Fibroblast of villous mesenchyme (primary cell): ENCODE results near the gene TIPIN. TPM values are rescaled to one million over a fixed set of nuclear protein-coding genes. Genes with fewer than 3 reads are reported as not detected.
"Not testable (repeated sequence)": the region's sequence is repeated elsewhere in the genome, so short reads cannot be mapped to it uniquely, and the experiment has no call there.

ENCODE experiments used
- DNase-seq: peaks from one replicate; pipeline ENCODE4 v3.0.0-alpha.2; 2010; ENCODE audit warnings: low read depth
- H3K4me3 ChIP-seq: 2 replicates; pipeline ENCODE4 v1.5.1; 2011; ENCODE audit warnings: low read depth, mild to moderate bottlenecking, low read length
- total RNA-seq: library from RNA; depleted of rRNA; stranded (reverse); fragments of >200 nt; gene quantifications from 2 replicates; pipeline ENCODE4 v1.2.3, GENCODE V29; 2012
- TF ChIP-seq, protein P1 (sequence below): IDR thresholded peaks from 2 replicates; pipeline ENCODE4 v1.5.1; 2012; ENCODE audit warnings: low read depth, mild to moderate bottlenecking, low read length; ENCODE audit not compliant: insufficient read depth

TIPIN gene
- total RNA-seq, 1 donor: 13.8 TPM

DNA sequence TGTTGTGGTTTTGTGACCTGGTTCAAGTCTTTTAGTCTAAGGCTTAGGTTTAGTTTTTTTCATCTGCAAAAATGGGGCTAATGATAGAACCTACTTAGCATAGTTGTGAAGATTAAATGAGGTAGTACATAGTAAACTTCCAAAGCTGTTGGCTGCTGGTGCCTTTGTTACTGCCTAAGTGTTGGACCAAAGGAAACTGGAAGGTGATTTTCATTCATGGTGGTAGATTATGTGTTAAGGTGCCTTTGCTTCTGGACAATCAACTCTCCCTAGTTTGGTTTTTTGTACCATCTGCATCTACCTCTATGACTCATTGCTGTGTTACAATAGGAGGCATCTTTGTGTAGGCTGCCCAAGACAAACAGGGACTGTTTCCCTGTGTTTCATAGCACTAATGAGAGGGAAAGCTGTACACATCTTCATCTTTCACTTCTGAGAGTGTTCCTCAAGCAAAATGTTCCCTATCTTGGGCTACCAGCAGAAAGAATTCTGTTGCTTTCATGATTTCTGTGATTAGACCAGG, 33.4 kb upstream of the TIPIN start:
- DNase-seq: no peak
- H3K4me3 ChIP-seq: no peak overlapping the region
- TF ChIP-seq, protein P1, sequence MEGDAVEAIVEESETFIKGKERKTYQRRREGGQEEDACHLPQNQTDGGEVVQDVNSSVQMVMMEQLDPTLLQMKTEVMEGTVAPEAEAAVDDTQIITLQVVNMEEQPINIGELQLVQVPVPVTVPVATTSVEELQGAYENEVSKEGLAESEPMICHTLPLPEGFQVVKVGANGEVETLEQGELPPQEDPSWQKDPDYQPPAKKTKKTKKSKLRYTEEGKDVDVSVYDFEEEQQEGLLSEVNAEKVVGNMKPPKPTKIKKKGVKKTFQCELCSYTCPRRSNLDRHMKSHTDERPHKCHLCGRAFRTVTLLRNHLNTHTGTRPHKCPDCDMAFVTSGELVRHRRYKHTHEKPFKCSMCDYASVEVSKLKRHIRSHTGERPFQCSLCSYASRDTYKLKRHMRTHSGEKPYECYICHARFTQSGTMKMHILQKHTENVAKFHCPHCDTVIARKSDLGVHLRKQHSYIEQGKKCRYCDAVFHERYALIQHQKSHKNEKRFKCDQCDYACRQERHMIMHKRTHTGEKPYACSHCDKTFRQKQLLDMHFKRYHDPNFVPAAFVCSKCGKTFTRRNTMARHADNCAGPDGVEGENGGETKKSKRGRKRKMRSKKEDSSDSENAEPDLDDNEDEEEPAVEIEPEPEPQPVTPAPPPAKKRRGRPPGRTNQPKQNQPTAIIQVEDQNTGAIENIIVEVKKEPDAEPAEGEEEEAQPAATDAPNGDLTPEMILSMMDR: no peak

DNA sequence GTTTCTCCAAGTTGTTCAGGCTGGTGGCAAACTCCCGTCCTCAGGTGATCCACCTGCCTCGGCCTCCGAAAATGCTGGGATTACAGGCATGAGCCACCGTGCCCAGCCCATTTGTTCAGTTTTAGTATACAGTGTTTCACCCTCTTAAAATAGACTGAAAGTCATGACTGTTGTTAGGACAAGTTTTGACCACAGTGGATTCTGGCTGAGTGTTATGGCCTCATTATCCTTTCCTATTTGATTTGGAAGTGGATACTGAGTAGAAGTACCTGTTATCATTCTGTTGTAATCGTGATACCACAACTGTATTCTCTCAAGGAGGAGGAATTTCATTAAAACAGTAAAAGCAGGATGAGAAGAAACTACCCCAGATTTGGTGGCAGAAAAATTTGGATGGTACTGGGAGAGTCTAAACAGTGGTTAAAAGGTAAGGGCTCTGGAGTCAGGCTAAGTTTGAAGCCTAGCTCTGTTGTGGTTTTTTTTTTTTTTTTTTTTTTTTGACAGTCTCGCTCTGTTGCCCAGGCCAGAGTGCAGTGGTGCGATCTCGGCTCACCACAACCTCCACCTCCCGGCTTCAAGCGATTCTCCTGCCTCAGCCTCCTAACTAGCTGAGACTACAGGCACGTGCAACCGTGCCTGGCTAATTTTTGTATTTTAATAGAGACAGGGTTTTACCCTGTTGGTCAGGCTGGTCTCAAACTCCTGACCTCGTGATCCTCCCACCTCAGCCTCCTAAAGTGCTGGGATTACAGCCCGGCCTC, 32.8 kb upstream of the TIPIN start:
- TF ChIP-seq, protein P1: no peak
- no peak for DNase-seq
- H3K4me3 ChIP-seq: no peak overlapping the region

DNA sequence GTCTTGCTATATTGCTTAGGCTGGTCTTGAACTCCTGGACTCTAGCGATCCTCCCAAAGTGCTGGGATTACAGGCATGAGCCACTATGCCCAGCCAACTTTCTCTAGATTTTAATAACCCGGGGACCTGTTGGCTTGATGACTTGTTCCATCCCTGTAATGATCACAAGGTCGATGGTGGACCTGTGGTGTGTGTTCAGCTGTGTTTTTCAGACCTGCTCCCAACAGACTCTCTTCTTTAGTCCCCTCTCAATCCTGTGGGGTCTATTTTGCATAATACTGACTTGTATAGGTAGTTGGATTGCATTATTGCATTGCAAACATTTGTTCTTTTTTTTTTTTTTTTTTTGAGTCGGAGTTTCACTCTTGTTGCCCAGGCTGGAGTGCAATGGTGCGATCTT, 32.1 kb upstream of the TIPIN start:
- H3K4me3 ChIP-seq: no peak overlapping the region
- TF ChIP-seq, protein P1: no peak
- DNase-seq: no peak

DNA sequence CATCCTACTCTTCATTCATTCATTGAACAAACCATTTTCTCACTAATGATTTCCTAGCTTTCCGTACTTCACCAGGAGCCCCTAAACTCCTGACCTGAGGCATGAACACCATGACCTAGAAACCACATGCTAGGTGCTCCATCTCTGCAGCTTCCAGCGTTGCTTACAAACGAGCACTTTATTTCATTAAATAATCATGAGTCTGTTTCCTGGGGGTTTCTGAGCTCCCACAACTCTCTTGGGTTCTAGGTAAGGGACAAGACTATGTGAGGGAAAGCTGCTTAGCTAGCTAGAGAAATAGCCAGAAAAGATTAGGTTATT, 31.5 kb upstream of the TIPIN start:
- peak overlapping the region; percentile 89 for H3K4me3 ChIP-seq
- no peak for DNase-seq
- TF ChIP-seq, protein P1: no peak

DNA sequence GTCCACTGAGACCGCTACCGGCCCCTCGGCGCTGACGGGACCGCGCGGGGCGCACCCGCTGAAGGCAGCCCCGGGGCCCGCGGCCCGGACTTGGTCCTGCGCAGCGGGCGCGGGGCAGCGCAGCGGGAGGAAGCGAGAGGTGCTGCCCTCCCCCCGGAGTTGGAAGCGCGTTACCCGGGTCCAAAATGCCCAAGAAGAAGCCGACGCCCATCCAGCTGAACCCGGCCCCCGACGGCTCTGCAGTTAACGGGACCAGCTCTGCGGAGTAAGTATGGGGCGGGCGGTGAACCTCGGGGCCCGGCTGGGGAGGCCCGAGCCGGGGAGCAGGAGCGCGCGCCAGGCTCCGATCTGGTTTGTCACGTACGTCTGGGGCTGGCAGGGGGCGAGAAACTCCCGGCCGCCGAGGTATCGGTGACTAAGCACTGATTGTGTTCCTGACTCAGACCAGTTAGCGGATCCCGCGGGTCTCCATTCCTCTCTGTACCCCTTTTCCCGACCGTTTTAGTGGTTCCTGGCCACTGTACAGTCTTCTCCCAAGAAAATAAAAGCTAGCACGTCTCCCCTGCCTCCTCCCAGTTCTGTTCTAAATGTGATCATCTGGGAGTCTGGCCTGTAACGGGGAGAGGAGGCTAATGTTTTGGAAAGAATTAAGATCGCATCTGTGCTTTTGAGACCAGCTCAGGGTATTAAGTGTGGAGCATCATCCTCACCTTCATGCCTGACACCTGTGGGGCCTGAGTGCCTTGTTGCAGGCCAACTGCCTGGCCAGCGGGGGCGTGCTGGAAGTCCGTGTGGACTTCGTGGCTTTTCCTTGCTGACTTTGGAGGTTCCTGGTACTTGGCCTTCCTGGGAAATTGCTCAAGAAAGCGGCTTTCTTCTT, 30.9 kb upstream of the TIPIN start:
- peak; percentile 79 for DNase-seq
- H3K4me3 ChIP-seq: peak overlapping the region; percentile 89
- TF ChIP-seq, protein P1: peak; percentile 55

DNA sequence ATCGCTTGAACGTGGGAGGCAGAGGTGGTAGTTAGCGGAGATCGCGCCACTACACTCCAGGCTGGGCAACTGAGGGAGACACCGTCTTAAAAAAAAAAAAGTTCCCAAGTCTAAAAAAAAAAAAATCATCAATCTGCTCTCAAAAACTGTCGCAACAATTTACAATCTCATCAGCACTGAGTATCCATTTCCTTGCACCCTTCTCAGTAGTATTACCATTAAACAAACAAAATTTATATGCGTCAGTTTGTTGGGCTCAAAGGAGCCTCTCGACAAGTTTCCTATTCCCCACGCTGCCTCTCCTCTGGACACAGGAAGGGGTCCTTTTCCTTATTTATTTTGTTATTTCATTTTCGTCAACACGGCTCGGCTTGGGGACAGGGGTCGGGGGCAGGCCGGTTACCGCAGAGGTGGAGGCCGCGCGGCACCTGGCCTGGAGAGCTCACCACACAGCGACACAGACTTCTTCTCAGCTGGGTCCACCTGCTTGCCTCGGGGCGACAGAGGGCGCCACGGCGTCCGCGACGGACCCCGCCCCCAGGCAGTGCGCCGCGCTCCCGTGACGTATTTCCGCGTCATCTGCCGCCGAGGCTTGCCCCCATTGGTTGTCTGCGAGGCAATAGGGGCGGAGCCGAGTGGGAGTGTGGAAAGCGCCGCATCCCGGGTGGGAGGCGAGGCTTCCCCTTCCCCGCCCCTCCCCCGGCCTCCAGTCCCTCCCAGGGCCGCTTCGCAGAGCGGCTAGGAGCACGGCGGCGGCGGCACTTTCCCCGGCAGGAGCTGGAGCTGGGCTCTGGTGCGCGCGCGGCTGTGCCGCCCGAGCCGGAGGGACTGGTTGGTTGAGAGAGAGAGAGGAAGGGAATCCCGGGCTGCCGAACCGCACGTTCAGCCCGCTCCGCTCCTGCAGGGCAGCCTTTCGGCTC, 30.0 kb upstream of the TIPIN start, which contains the start of gene MAP2K1:
Gene MAP2K1 (plus strand): TSS at position 709 of the 920 bp plus-strand sequence. CDS start 436 bp downstream, outside the sequence.
- TF ChIP-seq, protein P1: peak; percentile 51
- DNase-seq: peak; percentile 97
- H3K4me3 ChIP-seq: peak within 1 kb of the TSS; percentile 89

DNA sequence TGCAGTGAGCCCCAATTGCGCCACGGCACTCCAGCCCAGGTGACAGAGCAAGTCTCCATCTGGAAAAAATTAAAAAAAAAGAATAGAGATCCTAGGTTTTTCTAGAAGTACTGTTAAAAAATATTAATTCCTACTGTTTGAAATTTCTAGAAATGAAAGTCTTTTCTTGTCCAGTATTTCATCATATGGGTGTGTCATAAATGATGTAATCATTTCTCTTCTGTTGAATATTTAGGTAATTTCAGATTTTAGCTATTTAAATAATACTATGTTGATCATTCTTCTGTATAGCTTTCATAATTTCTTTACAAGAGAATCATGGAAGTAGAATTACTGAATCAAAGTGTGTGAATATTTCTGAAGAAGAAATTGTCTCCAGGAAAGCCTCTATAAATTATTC, 24.9 kb upstream of the TIPIN start:
- DNase-seq, H3K4me3 ChIP-seq: not testable (repeated sequence)
